Stimulated activated CD8-positive, alpha-beta memory T cell treated with anti-CD3 and anti-CD28 coated beads, Interleukin-7, amount 100 ng/mL, for 4 hours (primary cell): ENCODE measurements around the gene TOB1.
"Not testable (repeated sequence)": the region's sequence is repeated elsewhere in the genome, so short reads cannot be mapped to it uniquely, and the experiment has no call there.

ENCODE experiments used
- DNase-seq, 2 donors: peaks; one replicate each; pipeline ENCODE4 v3.0.0-alpha.2; 2020; ENCODE audit warnings: low read depth in 2 of 2

TOB1 gene

GRCh38 chr17:50898369-50899004, 32.3 kb upstream of the TOB1 start:
- DNase-seq: no peak

DNA sequence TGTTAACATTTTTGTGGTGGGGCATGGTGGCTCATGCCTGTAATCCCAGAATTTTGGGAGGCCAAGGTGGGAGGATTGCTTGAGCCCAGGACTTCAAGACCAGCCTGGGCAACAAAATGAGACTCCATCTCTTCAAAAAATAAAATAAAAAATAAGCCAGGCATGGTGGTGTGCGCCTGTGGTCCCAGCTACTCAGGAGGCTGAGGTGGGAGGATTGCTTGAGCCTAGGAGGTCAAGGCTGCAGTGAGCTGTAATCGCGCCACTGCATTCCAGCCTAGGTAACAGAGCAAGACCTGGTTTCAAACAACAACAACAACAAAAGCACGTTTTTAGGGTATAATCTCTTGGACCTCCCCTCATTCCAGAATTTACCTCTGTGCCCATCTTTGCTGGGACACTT, 28.4 kb upstream of the TOB1 start:
- not testable (repeated sequence) for DNase-seq

- DNase-seq: no peak
Observed at GRCh38 chr17:50893183-50893993, 27.2 kb upstream of the TOB1 start.

DNA sequence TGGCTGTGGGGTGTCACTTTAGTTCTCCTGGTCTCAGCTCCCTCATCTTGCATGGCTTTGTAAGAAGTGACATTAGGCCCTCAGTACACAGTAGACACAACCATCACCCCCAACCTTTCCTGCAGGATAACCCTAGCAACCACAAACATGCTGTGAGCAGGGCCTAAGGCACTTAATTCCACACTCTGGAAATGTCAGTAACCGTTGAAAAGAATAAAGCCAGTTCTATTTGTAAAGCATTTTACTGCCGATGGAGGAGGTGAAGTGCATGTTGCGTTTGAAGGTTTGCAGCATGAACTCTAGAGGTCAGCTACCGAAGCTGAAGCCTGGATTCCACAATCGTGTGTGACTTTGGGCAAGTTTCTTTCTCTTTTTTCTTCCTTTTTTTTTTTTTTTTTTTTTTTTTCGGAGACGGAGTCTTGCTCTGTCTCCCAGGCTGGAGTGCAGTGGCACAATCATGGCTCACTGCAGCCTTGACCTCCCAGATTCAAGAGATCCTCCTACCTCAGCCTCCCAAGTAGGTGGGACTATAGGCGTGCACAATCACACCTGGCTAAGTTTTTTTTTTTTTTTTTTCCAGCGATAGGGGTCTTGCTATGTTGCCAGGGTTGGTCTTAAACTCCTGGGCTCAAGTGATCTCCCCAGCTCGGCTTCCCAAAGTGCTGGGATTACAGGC, 26.1 kb upstream of the TOB1 start:
- DNase-seq: no peak

DNA sequence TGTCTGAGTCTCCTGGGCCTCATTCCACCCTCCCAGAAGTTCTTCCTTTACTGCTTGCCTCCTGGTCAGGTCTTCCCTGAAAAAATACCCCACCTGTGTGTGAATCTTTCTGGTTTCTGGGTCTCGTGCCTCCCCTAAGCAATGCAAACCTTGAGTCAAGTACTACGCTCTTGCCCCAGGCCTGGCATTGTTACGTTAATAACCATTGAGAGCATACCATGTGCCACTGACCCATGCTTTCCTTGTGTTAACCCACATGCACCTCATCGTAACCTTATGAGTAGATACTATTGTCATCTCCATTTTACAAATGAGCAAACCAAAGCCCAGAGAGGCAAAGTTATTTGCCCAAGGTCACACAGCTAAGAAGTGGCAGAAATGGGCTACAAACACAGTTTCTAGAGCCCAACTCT, 25.4 kb upstream of the TOB1 start:
- no peak for DNase-seq

DNA sequence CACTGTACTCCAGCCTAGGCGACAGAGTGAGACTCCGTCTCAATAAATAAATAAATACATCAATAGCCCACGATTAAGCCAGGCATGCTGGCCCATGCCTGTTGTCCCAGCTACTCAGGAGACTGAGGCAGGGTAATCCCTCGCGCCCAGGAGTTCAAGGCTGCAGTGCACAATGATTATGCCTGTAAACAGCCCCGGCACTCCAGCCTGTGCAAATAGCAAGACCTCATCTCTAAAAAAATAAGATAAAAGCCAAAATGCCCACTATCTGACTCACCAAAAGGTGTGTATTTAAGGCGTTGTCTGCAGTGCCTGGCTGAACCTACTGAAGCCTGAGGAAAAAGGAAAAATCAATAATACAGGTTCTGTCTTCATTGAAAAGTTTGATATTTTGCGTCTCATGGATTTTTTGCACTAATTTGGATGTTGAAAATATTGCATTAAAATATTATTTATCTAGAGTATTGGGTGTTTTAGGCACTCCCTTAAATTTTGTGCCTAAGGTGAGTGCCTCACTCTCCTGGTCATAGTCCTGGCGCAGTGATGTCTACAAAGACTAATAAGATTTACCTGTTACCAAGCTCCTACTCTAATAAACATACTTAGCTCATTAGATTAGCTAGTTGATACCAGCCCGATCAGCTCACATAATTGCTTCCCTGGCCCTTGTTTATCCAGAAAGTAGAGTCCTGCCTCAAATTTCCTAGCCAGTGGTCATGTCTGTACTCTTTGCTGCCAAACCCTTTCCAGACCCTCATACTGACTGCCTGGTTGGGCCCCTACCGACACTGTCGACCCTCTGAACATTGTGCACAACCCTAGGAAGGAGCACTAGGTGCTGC, 24.7 kb upstream of the TOB1 start:
- DNase-seq: no peak

- no peak for DNase-seq
Observed at GRCh38 chr17:50889528-50890118, 23.5 kb upstream of the TOB1 start.

- DNase-seq: no peak
Observed at GRCh38 chr17:50887705-50888245, 21.6 kb upstream of the TOB1 start.

DNA sequence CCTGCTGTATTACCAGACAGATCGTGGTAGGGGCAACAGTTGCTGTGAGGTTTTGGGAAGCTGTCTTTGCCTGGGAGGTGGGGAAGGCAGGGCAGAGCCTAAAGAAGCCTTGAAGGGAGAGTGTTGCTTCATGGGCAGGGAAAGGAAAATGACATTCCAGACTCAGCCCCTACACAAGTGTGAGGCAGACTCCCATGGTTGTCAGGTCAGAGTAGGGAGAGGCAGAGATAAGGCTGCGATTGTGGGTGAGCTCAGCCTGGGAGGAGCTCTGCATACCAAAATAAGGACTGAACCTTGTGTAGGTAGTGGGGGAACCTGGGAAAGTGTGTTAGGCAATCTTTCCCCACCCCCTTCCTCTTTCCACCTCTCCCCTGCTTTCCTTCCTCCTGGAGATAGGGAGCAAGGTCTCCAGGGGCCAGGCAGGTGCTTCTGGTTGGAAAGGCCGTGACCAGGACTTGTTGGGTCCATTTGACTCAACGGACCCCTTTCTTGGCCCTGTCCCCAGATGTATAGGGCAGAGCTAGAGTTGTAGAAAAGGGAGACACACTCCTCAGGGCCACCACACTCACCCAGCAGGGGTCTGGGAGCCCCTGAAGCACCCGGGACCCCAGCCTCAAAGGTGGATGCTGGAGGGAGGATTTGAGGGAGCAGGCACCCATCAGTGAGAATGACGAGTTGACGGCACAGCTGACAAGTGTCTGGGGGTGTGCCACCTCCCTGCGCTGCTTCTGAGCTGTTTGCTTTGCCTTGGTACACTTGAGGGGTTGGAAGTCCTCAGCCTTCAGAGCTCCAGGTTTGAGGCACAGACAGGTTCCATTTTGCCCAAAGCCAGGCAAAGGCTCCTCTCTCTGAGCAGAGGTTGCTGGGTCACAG, 18.5 kb upstream of the TOB1 start:
- no peak for DNase-seq

DNA sequence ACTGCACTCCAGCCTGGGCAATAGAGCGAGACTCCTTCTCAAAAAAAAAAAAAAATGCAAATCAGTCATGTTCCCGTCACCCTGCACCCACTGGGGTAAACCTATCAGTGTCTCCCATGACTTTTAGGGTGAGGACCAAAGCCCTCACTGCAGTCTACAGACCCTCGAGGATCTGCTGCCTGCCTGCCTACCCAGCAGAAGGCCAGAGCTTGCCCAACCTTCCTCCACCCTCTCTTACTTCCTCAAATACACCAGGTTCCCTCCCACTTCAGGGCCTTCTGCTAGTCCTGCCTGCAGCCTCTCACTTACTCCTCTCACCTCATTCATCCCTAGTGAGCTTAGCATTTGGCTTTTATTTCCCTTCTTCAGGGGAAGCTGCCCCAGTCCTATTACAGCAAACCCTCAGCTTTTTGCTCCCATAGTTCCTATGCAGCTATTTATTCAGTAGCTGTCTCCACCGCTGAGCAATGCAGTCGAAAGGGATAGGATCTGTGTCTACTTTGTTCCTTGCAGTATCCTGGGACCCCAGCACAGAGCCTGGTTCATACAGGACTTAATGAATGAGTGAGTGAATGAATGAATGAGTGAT, 17.8 kb upstream of the TOB1 start:
- no peak for DNase-seq

DNA sequence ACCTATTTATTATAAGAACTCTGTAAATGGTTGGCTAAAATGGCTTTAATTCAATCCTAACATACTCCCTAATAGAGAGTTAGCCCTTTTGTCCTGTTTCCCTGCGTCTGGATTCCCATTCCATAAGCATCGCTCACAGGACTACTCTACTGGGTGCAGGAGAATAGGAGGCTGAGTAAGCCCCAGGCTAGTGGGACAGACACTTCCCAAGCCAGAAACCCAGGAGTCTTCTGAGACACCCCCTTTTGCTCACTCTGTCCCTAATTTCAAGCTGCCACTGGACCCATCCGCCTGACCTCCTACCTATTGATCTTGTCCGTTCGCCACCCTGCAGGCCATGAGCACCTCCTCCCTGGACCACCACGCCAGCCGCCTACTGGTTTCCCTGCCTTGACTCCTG, 16.7 kb upstream of the TOB1 start:
- no peak for DNase-seq

- no peak for DNase-seq
Observed at GRCh38 chr17:50881182-50881581, 15.0 kb upstream of the TOB1 start.

- DNase-seq: no peak
Observed at GRCh38 chr17:50879086-50879485, 12.9 kb upstream of the TOB1 start.

GRCh38 chr17:50877838-50878237, 11.7 kb upstream of the TOB1 start:
- no peak for DNase-seq

DNA sequence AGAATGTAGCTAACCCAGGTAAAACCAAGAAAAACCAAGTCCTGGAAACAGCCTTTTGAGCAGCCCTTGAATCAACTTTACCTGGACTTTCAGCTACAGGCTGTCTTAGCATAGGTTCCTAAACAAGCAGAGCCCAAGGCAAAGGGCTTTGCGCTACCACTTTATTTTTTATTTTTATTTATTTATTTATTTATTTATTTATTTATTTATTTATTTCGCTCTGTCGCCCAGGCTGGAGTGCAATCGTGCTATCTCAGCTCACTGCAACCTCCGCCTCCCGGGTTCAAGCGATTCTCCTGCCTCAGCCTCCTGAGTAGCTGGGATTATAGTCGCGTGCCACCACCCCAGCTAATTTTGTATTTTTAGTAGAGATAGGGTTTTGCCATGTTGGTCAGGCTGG, 10.9 kb upstream of the TOB1 start:
- DNase-seq: not testable (repeated sequence)

DNA sequence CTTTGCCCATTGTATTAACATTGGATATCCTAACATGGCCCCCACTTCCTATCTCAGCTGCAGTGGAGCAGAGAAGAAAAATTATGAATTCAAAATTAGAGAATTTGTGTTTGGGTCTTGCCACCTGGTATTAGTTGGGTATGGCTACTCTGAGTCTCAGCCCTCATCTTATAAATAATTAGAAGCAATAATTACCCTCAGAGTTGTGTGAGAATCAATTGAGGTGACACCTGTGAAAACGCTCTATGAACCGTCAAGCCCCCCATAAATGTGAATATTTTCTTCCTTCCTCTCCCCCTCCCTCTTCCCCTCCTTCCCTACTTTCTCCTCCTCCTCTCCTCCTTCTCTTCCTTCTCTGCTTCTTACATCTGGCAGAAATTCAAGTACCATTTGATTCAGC, 8.9 kb upstream of the TOB1 start:
- no peak for DNase-seq

DNA sequence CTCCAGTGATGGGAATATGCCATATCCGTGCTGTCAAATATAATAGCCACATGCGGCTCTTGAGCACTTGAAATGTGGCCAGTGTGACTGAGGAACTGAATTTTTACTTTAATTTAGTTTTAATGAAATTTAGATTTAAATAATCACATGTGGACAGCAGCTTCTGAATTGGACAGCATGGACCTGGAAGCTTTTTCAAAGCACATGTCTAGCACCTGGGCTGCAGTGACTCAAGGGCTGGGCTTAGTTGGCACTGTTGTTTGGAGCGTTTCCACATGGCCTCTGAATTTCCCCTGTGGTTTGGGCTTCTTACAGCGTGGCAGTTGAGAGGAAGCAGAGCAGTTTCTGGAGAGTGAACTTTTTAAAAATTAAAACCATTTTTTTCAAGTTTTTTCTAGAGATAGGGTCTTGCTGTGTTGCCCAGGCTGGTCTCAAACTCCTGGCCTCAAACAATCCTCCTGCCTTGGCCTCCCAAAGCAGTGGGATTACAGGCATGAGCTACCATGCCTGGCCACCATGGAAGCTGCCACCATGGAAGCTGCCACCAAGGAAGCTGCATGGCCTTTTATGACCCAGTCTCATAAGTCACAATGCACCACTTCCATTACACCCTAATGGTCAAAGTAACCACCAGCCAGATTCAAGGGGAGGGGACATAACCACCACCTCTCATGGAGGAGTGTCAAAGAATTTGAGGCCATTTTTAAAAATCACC, 6.7 kb upstream of the TOB1 start:
- DNase-seq: peak; percentile 33 to 41

DNA sequence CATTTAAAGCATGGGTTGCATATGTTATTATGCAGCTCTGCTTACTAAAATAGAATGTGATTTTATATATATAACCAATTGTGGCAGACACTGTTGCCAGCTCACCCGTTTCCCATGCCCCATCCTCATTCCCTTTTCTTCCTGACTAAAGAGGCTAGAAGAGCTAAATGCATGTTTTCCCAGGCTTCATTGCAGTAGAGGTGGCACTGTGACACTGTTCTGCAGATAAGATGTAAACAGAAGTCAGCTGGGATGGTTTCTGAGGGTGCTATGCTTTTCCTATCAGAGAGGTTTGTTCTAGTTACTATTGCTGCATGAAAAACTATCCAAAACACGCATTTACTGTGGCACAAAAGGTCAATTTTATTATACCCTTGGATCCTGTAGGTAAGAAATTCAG, 5.7 kb upstream of the TOB1 start:
- DNase-seq: no peak

- DNase-seq: peak; percentile 33 to 44
Observed at GRCh38 chr17:50871364-50871763, 5.2 kb upstream of the TOB1 start.
